ENCODE results near the gene OSTF1.

Gene OSTF1

DNA sequence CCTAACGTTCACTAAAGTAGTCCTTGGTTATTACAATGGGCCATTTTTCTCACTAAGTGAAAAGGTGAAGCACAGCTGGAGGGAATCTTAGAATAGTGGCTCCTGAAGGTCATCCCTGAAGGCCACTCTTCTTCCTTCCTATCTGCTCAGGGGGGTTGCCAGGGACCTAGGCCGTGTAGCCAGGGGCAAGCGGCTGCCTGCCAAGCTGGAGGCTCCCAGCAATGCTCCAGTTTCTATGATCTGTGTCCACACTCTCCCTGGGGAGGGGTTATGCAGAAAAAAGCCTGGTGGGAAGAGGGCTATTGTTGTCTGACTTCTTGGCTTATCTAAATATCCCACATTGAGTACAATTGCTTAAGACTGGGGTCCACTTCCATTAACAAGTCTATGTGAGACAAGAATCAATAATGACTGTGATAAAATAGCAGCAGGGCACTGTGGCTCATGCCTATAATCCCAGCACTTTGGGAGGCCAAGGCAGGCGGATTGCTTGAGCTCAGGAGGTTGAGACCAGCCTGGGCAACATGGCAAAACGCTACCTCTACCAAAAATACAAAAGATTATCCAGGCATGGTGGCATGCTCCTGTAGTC, 4.1 kb upstream of the OSTF1 start:
- no peak for DNase-seq (ENCODE audit: low spot score)

DNA sequence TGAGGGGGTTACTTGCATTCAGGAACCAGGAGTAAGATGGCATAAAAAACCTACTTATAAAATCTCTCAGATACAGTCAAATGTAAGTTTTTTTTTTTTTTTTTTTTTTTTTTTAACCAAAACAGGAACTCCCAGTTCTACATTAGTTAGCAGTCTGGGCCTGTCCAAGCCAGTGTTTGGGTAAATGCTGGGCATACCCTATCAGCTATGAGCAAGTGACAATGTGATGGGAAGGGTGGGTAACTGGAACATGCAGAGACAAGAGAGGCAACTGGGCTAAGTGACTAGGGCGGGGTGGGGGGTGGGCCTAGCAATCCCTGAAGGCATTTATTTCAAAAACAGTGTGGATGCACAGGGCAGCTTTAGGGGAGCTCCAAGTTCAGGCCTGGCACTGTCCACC, 2.7 kb upstream of the OSTF1 start:
- no peak for DNase-seq (ENCODE audit: low spot score)

DNA sequence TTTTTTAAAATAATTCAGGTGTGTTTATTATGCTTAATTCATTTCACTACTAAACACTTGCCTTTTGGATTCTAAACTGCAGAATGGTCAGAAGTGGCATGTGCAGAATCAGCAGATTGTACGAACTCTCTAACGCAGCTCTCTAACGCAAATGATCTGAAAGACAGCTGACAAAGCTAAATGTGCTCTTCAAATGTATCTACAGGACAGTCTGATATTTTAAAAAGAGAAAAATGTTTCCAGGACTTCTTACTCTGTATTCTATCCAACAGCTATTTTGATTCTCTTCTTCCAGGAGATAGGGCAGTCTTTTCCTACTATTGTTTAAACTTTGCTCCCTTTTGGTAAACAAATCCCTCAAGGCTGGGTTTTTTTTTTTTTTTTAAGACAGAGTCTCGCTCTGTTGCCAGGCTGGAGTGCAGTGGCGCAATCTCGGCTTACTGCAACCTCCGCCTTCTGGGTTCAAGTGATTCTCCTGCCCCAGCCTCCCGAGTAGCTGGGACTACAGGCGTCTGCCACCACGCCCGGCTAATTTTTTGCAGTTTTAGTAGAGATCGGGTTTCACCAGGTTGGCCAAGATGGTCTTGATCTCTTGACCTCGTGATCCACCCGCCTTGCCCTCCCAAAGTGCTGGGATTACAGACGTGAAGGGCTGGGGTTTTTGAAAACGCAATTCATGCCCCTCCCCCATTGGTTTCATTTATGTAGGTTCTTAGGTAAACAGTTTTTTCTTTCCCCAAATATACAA, 1.6 kb upstream of the OSTF1 start:
- DNase-seq (ENCODE audit: low spot score), result no peak

DNA sequence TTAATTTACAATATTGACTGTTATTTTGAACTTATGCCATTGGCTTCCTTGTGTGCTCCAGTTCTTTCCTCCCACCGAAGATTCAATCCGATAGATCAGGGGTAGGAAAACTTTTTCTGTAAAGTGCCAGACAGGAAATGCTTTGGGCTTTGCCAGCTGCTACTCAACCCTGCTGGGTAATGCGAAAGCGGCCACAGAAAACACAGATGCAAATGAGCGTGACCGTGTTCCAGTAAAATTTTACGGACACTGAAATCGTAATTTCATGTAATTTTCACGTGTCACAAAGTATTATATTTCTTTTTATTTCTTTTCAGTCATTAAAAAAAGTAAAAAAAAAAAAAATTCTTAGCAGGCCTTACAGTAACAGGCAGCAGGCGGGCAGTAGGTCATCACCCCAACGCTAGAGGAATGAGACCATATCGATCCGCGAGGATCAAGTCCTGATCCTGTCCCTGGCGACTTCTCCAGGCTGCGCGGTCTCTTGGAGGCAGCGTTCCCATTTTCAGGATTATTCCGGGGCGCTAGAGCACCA, 958 bp upstream of the OSTF1 start:
- peak; percentile 35 for DNase-seq (ENCODE audit: low spot score)

DNA sequence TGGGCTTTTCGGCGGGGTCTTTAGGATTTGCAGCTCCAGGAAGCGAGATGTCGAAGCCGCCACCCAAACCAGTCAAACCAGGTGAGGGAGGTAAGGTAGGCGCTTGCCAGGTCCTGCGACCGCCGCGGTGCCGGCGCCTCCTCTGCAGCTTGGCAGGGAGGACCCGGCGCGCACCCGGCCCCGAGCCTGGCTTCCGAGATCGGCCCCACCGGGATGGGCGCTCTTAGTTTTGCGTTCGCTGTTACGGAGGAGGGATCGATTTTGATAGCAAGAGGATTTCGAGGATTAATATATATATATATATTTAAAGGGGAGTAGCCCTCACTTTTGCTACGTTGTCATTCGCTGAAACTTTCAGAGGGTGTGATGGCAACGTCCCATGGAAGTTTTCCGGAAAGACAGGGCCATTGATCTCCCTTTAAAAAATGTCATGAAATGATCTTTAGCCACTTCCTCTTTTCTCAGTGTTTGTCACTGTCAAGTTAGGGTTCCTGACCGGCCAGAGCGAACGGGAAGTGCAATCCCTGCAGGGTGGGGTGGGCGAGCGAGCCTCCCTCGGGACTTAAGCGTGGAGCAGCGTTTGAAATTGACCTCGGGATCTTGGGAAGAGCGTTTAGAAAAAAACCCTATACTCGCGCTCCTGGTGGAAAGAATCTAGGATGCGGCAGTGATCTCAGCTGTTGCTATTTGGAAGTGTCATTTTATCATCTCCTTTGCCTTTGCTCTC, 495 bp downstream of the OSTF1 start:
- DNase-seq (ENCODE audit: low spot score), result peak; percentile 17

DNA sequence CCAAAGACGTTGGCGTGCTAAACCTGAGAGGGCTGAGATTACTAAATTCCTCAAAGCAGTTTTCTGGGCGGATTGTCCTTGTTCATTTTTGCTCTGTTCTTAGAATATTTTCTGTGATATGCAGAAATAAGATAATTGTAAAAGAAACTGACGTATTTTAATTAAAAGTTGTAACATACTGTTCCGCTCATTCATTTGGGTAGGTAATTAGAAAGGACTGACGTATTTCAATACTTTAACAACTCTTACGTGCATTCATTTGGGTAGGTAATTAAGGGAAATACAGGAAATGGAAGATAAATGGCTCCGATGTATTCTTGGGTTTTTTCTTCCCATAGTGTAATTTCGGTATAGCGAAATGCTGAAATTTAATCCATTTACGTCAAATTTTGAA, 1.1 kb downstream of the OSTF1 start:
- DNase-seq (ENCODE audit: low spot score), result no peak

DNA sequence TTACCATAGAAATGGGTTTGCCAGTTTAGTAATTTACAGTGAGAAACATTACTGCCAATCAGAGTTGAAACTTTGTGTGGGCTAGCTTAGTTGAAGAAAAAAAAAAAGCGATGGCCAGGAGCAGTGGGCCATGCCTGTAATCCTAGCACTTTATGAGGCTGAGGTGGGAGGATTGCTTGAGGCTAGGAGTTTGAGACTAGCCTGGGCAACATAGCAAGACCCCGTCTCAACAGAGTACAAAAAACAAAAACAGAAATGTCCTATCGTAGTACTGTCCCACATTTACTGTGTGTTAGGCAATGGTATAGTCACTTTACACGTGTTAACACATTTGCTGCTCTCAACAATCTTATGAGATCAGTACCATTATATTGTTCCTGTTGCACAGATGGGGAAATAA, 2.3 kb downstream of the OSTF1 start:
- no peak for DNase-seq (ENCODE audit: low spot score)

DNA sequence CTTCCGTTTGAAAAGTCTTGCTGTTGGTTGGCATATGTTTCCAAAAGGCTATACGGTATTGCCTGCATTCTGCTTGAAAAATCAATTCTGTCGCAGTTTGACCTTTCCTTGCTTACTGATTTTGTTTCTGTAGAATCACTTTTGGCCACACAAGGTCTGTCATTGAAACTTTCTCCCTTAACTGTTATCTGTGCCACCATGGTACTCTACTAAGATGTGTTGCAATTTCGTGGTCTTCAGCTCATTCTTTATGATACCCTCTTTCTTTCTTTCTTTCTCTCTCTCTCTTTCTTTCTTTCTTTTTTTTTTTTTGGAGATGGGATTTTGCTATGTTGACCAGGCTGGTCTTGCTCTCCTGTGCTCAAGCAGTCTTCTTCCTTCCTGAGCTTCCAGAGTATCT, 4.5 kb downstream of the OSTF1 start:
- no peak for DNase-seq (ENCODE audit: low spot score)

DNA sequence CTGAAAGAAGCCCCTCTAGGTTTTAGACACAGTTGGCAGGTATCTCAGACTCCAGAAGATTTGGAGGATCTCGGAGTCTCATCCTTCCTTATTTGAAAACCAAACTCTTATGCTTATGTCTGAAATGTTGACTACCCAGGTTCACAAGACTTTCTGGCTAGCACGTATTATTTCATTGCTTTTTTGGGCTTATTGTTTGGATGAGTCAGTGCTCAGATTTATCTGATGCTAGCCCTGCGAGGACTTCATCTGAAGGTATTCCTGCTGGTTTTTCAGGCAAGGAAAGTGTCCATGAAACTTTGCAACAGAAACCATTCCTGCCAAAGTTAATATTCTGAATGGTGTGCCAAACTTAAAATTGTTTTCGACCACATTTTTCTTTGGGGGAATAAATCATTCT, 8.5 kb downstream of the OSTF1 start:
- no peak for DNase-seq (ENCODE audit: low spot score)

DNA sequence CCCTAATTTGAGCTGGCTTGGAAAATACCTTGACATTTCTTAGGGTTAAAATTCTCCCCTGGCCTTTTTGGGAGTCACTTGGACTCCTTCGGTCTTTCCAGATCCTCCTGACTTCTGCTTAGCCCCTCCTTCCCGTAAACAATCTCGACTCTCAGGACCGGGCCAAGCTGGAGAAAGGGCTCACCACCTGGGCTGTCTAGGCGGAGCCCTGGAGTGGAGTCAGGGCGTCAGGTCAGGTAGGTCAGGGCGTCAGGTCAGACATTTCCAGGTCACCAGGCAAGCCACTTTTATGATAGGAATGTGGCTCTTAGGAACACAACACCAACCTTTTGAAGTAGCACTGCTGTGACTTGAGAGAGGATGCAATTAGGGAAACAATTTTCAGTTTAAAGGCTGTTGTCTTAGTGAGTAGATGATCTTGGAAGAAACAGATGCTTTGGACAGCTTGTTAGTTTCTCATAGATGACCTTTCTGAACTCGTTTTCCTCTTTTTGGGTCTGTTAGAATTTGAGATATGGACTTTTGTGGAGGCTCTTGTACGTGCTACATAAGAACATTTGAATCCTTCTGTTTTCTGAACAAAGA, 12.8 kb downstream of the OSTF1 start:
- no peak for DNase-seq (ENCODE audit: low spot score)

DNA sequence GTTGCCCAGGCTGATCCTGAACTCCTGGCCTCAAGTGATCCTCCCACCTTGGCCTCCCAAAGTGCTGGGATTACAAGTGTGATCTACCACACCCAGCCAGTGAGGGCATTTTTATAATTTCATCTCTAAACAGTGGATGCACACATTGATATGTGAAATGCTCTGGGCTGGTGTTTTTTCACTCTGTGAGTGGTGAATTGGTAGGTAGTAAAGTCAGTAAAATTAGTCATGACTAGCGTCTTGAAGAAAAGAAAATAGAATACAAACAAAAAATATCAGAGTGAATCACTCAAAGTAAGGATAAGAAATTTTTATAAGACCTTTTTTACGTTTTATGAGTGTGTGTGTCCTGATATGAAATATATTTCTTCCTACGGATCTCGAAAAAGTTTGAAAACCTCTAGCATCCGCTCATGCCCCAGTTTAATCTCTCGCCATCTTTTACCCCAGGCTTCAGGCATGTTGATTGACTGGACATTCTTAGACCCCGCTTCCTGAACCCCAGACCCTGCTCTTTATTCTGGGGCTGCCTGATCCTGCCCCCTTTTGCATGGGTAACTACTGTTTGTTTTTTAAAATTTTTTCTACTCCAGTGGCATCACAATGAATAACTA, 14.0 kb downstream of the OSTF1 start:
- no peak for DNase-seq (ENCODE audit: low spot score)

DNA sequence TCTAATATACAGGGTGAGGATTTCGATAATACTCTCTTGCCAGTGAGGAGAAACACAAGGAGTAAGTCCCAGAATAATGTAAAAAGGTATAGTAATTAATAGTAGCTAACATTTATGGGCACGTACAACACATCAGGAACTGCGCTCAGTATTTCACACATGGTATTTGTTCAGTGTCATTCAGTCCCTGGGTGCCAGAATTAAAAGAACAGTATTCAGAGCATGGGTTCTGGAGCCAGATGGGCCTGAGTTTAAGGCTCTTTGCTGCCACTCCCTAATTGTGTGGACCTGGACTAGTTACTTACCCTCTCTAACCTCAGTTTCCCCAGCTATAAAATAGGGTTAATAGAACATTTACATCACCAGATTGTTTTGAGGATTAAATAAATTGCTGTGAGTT, 16.3 kb downstream of the OSTF1 start:
- DNase-seq (ENCODE audit: low spot score), result no peak

DNA sequence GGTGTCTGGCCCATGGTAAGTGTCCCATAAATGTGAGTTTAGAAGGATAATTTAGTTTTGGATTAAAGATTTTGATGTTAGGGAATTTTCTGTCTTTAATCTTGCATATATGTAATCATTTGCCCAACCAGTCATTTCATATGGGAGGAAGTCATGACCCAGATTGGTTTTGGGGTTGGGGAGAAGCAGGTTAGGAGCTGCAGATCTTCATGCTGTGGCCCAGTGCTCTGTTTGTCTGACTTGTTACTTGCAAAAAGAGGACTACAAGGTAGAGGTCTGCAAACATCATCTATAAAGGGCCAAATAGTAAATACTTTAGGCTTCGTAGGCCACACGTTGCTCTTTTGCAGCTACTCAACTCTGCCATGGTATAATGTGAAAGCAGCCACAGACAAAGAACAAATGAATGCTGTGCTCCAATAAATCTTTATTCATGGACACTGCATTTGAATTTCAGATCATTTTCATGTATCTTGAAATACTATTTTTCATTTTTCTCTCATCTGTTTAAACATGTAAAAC, 16.8 kb downstream of the OSTF1 start:
- DNase-seq (ENCODE audit: low spot score), result no peak

DNA sequence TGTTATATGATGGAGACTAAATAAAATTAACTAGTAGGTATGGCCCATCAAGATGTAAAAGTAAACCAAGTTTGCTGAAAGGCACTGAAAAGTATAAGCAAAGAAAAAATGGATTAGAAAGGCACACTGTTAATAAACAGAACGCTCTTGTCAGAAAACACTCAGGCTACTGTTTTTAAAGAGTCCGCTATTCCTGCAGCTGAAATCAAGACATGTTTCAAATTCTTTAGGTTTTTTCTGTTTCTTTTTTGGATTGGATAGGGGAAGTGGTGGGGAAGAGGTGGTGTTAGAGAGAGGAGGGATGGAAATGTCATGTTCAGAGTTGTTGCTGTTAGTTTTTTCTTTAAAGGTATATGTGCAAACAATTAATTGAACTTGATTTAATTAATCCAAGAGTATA, 17.5 kb downstream of the OSTF1 start:
- DNase-seq (ENCODE audit: low spot score), result no peak

DNA sequence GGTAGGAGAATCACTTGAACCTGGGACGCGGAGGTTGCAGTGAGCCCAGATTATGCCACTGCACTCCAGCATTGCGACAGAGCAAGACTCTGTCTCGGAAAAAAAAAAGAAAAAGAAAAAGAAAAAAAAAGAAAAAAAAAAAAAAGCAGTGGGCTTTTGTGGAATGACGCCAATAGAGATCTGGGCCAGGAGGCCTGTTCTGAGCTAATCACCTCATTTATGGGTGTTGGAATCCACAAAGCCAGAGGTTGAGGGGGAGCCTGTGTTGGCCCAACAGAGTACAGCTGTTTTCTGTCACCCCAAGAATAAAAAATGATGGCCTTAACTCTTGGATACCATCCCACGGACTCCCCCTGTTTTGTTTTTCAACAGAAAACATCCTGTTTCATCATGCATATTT, 18.5 kb downstream of the OSTF1 start:
- DNase-seq (ENCODE audit: low spot score), result no peak

DNA sequence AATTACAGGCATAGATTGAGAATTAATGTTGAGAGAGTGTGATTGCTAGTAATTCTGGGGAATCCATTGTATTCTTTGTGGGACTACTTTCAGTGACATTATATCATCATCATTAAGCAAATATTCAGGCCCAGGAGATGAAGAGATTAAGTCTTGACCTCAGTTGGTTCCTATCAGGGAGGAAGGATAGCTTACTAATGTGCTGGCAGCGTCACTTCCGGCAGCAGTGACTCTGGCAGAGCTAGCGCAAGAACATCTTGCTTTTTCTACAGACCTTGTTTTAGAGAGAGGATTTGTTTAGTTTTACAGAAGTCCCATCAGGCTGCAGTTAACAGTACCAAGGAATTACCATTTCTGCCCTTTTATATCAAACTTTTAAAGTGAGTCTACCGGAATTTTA, 20.3 kb downstream of the OSTF1 start:
- DNase-seq (ENCODE audit: low spot score), result no peak

DNA sequence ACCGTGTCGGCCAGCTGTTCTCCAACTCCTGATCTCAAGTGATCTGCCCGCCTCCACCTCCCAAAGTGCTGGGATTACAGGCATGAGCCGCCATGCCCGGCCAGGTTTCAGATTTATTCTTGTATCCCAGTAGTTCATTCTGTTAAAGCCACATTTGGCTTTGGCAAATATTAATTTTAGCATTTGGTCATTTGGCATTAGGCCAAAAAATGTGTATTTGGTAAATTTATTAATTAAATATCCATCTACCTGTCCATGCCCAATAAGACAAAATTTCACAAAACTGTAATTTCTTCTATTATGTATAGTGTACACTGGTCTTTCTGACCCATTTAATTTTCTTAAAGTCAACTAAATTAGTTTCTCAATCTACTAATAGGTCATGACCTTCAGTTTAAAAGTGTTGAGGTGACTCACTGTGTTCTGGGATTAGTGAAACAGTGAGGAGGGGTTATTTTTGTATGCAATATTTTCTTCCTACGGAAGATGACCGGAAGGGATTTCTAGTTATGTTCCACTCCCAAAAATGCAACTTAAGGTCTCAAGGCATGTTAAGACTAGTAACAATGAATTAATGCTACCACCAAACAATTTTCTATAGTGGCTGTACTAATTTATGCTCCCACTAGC, 21.0 kb downstream of the OSTF1 start:
- no peak for DNase-seq (ENCODE audit: low spot score)

DNA sequence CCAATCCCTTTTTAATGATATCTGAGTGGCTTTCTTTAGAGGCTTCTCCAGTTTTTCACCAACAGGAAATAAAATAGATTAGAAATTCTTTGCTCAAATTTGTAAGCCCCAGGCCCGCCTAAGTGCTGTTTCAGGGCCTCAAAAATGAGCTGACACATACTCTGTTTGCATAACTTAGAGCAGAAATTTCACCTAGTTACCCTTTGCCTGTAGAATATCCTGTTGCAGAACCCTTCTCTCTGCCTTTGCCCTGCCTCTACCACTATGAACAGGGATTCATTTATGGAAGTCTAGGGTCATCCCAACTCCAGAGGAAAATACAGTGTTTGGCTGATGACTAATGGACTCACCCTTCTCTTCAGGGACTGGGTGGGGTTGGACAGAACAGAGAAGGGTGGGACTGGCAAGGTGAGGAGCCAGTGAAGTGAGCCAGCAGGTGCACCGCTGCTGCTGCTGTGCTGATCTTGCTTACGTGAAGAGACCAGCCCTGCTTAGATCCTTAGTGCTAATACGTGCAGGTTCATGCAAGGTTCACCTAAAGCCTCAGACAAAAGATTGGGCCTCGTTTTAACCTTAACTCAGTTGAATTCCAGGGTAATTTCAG, 22.8 kb downstream of the OSTF1 start:
- no peak for DNase-seq (ENCODE audit: low spot score)

DNA sequence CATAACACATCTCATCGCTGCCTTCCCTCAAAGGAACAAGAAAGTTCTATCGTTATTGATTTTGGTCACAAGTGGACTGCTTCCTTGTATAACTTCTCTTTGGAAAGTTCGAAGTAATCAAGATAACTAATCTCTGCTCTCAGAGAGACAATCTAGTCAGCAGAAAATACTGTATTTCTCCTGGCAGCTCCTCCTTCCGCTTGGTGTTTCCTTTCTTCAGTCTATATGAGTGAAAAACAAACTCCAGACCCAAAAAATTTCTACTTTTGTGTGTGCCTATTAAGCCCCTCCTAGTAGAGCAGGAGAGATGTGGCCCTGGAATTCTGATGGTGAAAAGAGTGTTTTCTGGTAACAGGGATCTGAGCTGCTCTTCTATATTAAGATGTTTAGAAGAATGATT, 24.5 kb downstream of the OSTF1 start:
- no peak for DNase-seq (ENCODE audit: low spot score)

DNA sequence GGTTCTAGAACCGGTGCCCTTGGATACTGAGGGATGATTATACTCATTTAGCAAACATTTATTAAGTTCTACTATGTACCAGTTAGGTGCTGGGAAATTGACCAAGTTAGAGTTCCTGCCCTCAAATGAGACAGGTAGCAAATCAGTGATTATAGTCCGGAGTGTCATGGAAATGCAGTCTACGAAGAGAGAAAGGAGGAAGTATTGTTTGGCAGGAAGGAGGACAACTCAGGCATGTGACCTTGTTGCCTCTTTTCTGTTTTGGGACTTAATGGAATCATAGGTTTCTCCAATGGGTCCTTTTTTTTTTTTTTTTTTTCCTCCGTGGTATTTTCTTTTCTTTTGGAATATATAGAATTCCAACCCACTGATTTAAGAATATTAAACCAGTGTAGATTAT, 28.0 kb downstream of the OSTF1 start:
- DNase-seq (ENCODE audit: low spot score), result no peak

DNA sequence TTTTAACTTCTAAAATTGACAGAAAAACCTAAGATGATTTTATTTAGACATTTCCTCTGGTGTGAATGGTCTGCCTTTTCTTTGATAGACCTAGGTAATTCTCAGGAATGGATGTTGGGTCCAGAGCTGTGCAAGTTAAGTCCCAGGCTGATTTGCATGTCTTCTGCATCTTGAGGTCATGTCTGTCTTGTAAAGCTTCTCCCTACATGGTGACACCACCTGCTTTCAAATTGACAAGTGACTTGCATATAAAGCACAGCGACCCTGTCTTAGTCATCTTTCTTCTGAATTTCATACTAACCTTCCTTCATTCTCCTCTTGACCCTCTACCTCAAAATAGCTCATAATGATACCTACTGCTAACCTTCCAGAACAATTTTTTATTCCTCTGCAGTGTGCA, 29.2 kb downstream of the OSTF1 start:
- DNase-seq (ENCODE audit: low spot score), result no peak

All from SK-N-DZ (cell line).